Spleen (tissue), 13 donors: ENCODE data around the gene MRC2. TPM values are rescaled to one million over a fixed set of nuclear protein-coding genes. Genes with fewer than 3 reads are reported as not detected.
A peak's percentile ranks its signal among the peaks of the same experiment; 100 is the strongest.

Experiments
- DNase-seq: peaks from one replicate; pipeline ENCODE4 v3.0.0-alpha.2; 2020
- H3K27ac ChIP-seq, 8 donors: fragments of 200-600 bp; sonication (generic) in 7 of 8; 1 replicate in 4 of 8; 2 replicates in 4 of 8; pipeline versions ENCODE4 v1.5.0 to v1.8.0; 2016 to 2021; ENCODE audit warnings: inconsistent platforms in 4 of 8, mild to moderate bottlenecking in 4 of 8, moderate library complexity in 1 of 8
- H3K27me3 ChIP-seq, 7 donors: fragments of 200-600 bp; sonication (generic) in 6 of 7; replicated peaks in 1 of 7; 1 replicate in 4 of 7; 2 replicates in 3 of 7; pipeline versions ENCODE4 v1.5.0 to v1.8.0; 2016 to 2021; ENCODE audit warnings: inconsistent platforms in 3 of 7, mild to moderate bottlenecking in 1 of 7
- H3K36me3 ChIP-seq, 6 donors: fragments of 200-600 bp; sonication (generic) in 5 of 6; 1 replicate in 4 of 6; 2 replicates in 2 of 6; pipeline versions ENCODE4 v1.5.0 to v1.8.0; 2016 to 2021; ENCODE audit warnings: inconsistent platforms in 2 of 6
- H3K4me1 ChIP-seq, 6 donors: fragments of 200-600 bp; sonication (generic) in 5 of 6; 1 replicate in 3 of 6; 2 replicates in 3 of 6; pipeline versions ENCODE4 v1.5.0 to v1.8.0; 2016 to 2021; ENCODE audit warnings: inconsistent platforms in 3 of 6
- H3K4me3 ChIP-seq, 8 donors: fragments of 200-600 bp; sonication (generic) in 7 of 8; 1 replicate in 4 of 8; 2 replicates in 4 of 8; pipeline versions ENCODE4 v1.5.0 to v1.8.0; 2016 to 2021; ENCODE audit warnings: inconsistent platforms in 4 of 8, mild to moderate bottlenecking in 4 of 8, moderate library complexity in 2 of 8
- H3K9me3 ChIP-seq, 8 donors: fragments of 200-600 bp; sonication (generic) in 7 of 8; 1 replicate in 4 of 8; 2 replicates in 4 of 8; pipeline versions ENCODE4 v1.5.0 to v1.8.0; 2016 to 2021; ENCODE audit warnings: inconsistent platforms in 4 of 8
- CTCF ChIP-seq, 11 experiments: fragments of 200-600 bp in 7 of 11; fragments of 450-650 bp in 4 of 11; sonication (generic) in 4 of 11; IDR thresholded peaks in 8 of 11; conservative IDR thresholded peaks in 3 of 11; 1 replicate in 7 of 11; 2 replicates in 4 of 11; pipeline versions ENCODE4 v1.4.0 to v1.8.0; 2016 to 2021; ENCODE audit warnings: antibody characterized with exemption in 11 of 11, inconsistent platforms in 4 of 11, mild to moderate bottlenecking in 1 of 11
- POLR2A ChIP-seq, 3 donors: fragments of 450-650 bp; IDR thresholded peaks; one replicate each; pipeline ENCODE4 v1.5.1; 2017; ENCODE audit warnings: antibody characterized with exemption in 3 of 3, mild to moderate bottlenecking in 1 of 3
- POLR2AphosphoS5 ChIP-seq, 3 donors: sonication (generic); formaldehyde crosslinking; IDR thresholded peaks; one replicate each; pipeline ENCODE4 v1.5.1; 2017; ENCODE audit warnings: antibody characterized with exemption in 3 of 3
- WGBS, 5 donors: extraction: QIAGEN DNeasy Blood & Tissue Kit in 3 of 5; methylation state at CpG; one replicate each; pipeline versions ENCODE4 v1.1.5 to v1.1.7; 2013 to 2018; 5-methylcytosine and 5-hydroxymethylcytosine counted together
- intact Hi-C: fragments of 100-400 bp; cut with DNase I; formaldehyde crosslinking; loops from one replicate; pipeline ENCODE4 v1.15.0; 2023; ENCODE audit warnings: low total_unique reads
- long read RNA-seq, 2 donors: transcript quantifications; one replicate each; lab custom pipeline, GENCODE V29; 2026
- polyA plus RNA-seq, 3 donors: library from polyadenylated mRNA; stranded (reverse); fragments of 200-250 nt; gene quantifications; one replicate each; pipeline ENCODE4 v1.2.1, GENCODE V29; 2013
- total RNA-seq, 7 donors: library from RNA; depleted of rRNA in 3 of 7; stranded (reverse); fragments of >200 nt in 3 of 7; fragmentation: NEBNext Ultra II Directional in 4 of 7; extraction: Animal tissue kit (Norgen Biotek cat#: 25700) in 4 of 7; gene quantifications; one replicate each; pipeline versions ENCODE4 v1.1.0 to v1.2.1, GENCODE V29; 2016 to 2021
- donor health status: healthy with polysubstance abuse.
- donor health status: DM: no; HTN: no; CAD: no; lungs with moderate emphysema.
- donor health status: DM: no; HTN: no; CAD: no.
- donor health status: Bipolar disorder and iron deficiency.
- donor health status: healthy.
- donor health status: DM: no; HTN: no; CAD: no.
- donor health status: DM: yes; HTN: yes; CAD: no.

The MRC2 gene
- total RNA-seq (10 to 100 TPM; 20.7 to 75.1 (median 41.3) TPM), polyA plus RNA-seq (10 to 100 TPM in 1 of 3 donors, 1 to 10 TPM in 2; 4.5 to 19.2 (median 6.0) TPM)
- long read RNA-seq, donor 1, full-length matches to known transcripts, result 1 of 1 reads
- long read RNA-seq, donor 1, partial matches to known transcripts, result 0 of 1 reads
- long read RNA-seq, donor 1, other reads (novel, unspliced or antisense), result 0 of 1 reads
- long read RNA-seq, donor 2, full-length matches to known transcripts, result 4 of 4 reads
- long read RNA-seq, donor 2, partial matches to known transcripts, result 0 of 4 reads
- long read RNA-seq, donor 2, other reads (novel, unspliced or antisense), result 0 of 4 reads

GRCh38 chr17:62627219-62627903 lies at the start of gene MRC2:
TSS of gene MRC2 (plus strand) at chr17:62627670. CDS start at chr17:62627803, 133 bp downstream.
- no peak for TF ChIP-seq CTCF (IDR thresholded peaks at IDR 0.05 in 8 of 11, conservative IDR thresholded peaks at IDR 0.05 in 3 of 11)
- peak; percentile 8 to 70 (median 63) for TF ChIP-seq POLR2AphosphoS5 (IDR thresholded peaks at IDR 0.05)
- peaks cover 0 to 9% (median 2%) of the 10 kb centered on the region in 6 donors for H3K36me3 ChIP-seq
- H3K4me3 ChIP-seq, result peak within 1 kb of the TSS; percentile 31 to 76 (median 54)
- H3K9me3 ChIP-seq, result no peaks in the 10 kb centered on the region
- H3K27ac ChIP-seq, result peak within 1 kb of the TSS; percentile 48 to 85 (median 78)
- DNase-seq, result no peak
- peaks cover 0 to 47% (median 24%) of the 10 kb centered on the region in 7 donors for H3K27me3 ChIP-seq
- intact Hi-C loops, result no loop called here
- H3K4me1 ChIP-seq, result peaks cover 6 to 60% (median 39%) of the 10 kb centered on the region in 6 donors
- 0 to 2% (median 1%) methylated on average over 36 to 68 of the region's 68 CpGs for WGBS, 5 donors

- intact Hi-C loops, result no loop called here
- H3K36me3 ChIP-seq, result peaks cover 0 to 100% (median 61%) of the 10 kb centered on the region in 6 donors
- TF ChIP-seq POLR2AphosphoS5 (IDR thresholded peaks at IDR 0.05) (no peak), CTCF (IDR thresholded peaks at IDR 0.05 in 8 of 11, conservative IDR thresholded peaks at IDR 0.05 in 3 of 11) (no peak), POLR2A (IDR thresholded peaks at IDR 0.05) (no peak)
- DNase-seq, result no peak
- peaks cover 0 to 2% (median 0%) of the 10 kb centered on the region in 6 donors for H3K4me1 ChIP-seq
- H3K9me3 ChIP-seq, result no peaks in the 10 kb centered on the region
- H3K4me3 ChIP-seq, result no peak overlapping the region
- H3K27ac ChIP-seq, result no peak overlapping the region
- WGBS, 5 donors, result 83 to 91% (median 88%) methylated on average over 2 of the region's 2 CpGs
- no peaks in the 10 kb centered on the region for H3K27me3 ChIP-seq
Measured at GRCh38 chr17:62578757-62579487, 48.5 kb upstream of the MRC2 start.

GRCh38 chr17:62580947-62581346 lies 46.5 kb upstream of the MRC2 start:
- peaks cover 3 to 100% (median 57%) of the 10 kb centered on the region in 6 donors for H3K36me3 ChIP-seq
- WGBS, 5 donors, result 92 to 100% (median 97%) methylated on average over 2 of the region's 2 CpGs

More at GRCh38 chr17:62580947-62581346, 46.5 kb upstream of the MRC2 start:
- intact Hi-C loops, result no loop called here
- Histone ChIP-seq H3K9me3 (no peaks in the 10 kb centered on the region), H3K27ac (no peak overlapping the region), H3K4me1 (no peaks in the 10 kb centered on the region), H3K27me3 (no peaks in the 10 kb centered on the region), H3K4me3 (no peak overlapping the region)
- no peak for DNase-seq
- TF ChIP-seq POLR2AphosphoS5 (IDR thresholded peaks at IDR 0.05) (no peak), POLR2A (IDR thresholded peaks at IDR 0.05) (no peak), CTCF (IDR thresholded peaks at IDR 0.05 in 8 of 11, conservative IDR thresholded peaks at IDR 0.05 in 3 of 11) (no peak)
